ENCODE data around the gene STAG1. TPM values are rescaled to one million over a fixed set of nuclear protein-coding genes. Genes with fewer than 3 reads are reported as not detected.
"Not testable (repeated sequence)": the region's sequence is repeated elsewhere in the genome, so short reads cannot be mapped to it uniquely, and the experiment has no call there.

The STAG1 gene
- polyA plus RNA-seq, 1 experiment = 30.1 TPM

- Histone ChIP-seq H3K4me3 (ENCODE audit: low read depth, low read length) (no peak overlapping the region), H3K27me3 (ENCODE audit: control insufficient read depth, insufficient read depth, low read length) (no peaks in the 10 kb centered on the region), H3K9me3 (ENCODE audit: control insufficient read depth, insufficient read depth, low read length) (no peaks in the 10 kb centered on the region; the same call in 1 of the 2 replicates), H3K27ac (ENCODE audit: low read depth, low read length) (no peak overlapping the region)
- CTCF ChIA-PET = interaction anchor here (1.0 to 1.8 kb wide), 4 partner anchors 9 to 303 kb away, joined by 3 to 9 read pairs (median 4); partner anchors contain the start of gene STAG1
- no peak for DNase-seq (ENCODE audit: low read depth, low spot score)
- no peak for TF ChIP-seq CTCF (IDR thresholded peaks at IDR 0.05; ENCODE audit: low read depth, low read length)
- POLR2A ChIA-PET = no interaction called here
These were observed 40.9 kb downstream of the STAG1 start for GRCh38 chr3:136711277-136711676.

- CTCF ChIA-PET = not testable (repeated sequence)
These were observed 42.4 kb downstream of the STAG1 start for GRCh38 chr3:136709775-136710174.

GRCh38 chr3:136708333-136708985, 43.7 kb downstream of the STAG1 start:
- TF ChIP-seq CTCF (IDR thresholded peaks at IDR 0.05; ENCODE audit: low read depth, low read length) = no peak
- ChIA-PET POLR2A (interaction anchor here (0.6 kb wide), 1 partner anchor 27 kb away, joined by 4 read pairs; no protein-coding TSS in a partner anchor), CTCF (interaction anchor here (0.7 kb wide), 1 partner anchor 634 kb away, joined by 3 read pairs; no protein-coding TSS in a partner anchor)
- no peak for DNase-seq (ENCODE audit: low read depth, low spot score)
- H3K27me3 ChIP-seq (ENCODE audit: control insufficient read depth, insufficient read depth, low read length) = no peaks in the 10 kb centered on the region
- no peak overlapping the region for H3K4me3 ChIP-seq (ENCODE audit: low read depth, low read length)
- no peak overlapping the region for H3K27ac ChIP-seq (ENCODE audit: low read depth, low read length)
- no peaks in the 10 kb centered on the region for H3K9me3 ChIP-seq (ENCODE audit: control insufficient read depth, insufficient read depth, low read length)

More at GRCh38 chr3:136709775-136710174, 42.4 kb downstream of the STAG1 start:
- POLR2A ChIA-PET = interaction anchor here (0.7 kb wide), 1 partner anchor 253 kb away, joined by 3 read pairs; no protein-coding TSS in a partner anchor
- H3K27me3 ChIP-seq (ENCODE audit: control insufficient read depth, insufficient read depth, low read length); DNase-seq (ENCODE audit: low read depth, low spot score); H3K9me3 ChIP-seq (ENCODE audit: control insufficient read depth, insufficient read depth, low read length); H3K4me3 ChIP-seq (ENCODE audit: low read depth, low read length); H3K27ac ChIP-seq (ENCODE audit: low read depth, low read length): not testable (repeated sequence)

GRCh38 chr3:136703429-136703828, 48.7 kb downstream of the STAG1 start:
- CTCF ChIA-PET = interaction anchor here (0.6 to 1.5 kb wide), 2 partner anchors 49 to 312 kb away, joined by 4 to 5 read pairs; partner anchors contain the start of gene STAG1
- POLR2A ChIA-PET = no interaction called here

GRCh38 chr3:136699271-136699828, 52.8 kb downstream of the STAG1 start:
- Histone ChIP-seq H3K27ac (ENCODE audit: low read depth, low read length) (no peak overlapping the region), H3K9me3 (ENCODE audit: control insufficient read depth, insufficient read depth, low read length) (no peaks in the 10 kb centered on the region; the same call in 1 of the 2 replicates), H3K27me3 (ENCODE audit: control insufficient read depth, insufficient read depth, low read length) (no peaks in the 10 kb centered on the region), H3K4me3 (ENCODE audit: low read depth, low read length) (no peak overlapping the region)
- POLR2A ChIA-PET = interaction anchor here (0.6 to 0.7 kb wide), 2 partner anchors 53 to 83 kb away, joined by 3 to 5 read pairs; partner anchors contain the start of gene STAG1
- no peak for TF ChIP-seq CTCF (IDR thresholded peaks at IDR 0.05; ENCODE audit: low read depth, low read length)
- DNase-seq (ENCODE audit: low read depth, low spot score) = no peak
- CTCF ChIA-PET = no interaction called here

More at GRCh38 chr3:136703429-136703828, 48.7 kb downstream of the STAG1 start:
- H3K27me3 ChIP-seq (ENCODE audit: control insufficient read depth, insufficient read depth, low read length) = no peaks in the 10 kb centered on the region
- DNase-seq (ENCODE audit: low read depth, low spot score) = no peak
- TF ChIP-seq CTCF (IDR thresholded peaks at IDR 0.05; ENCODE audit: low read depth, low read length) = no peak
- no peak overlapping the region for H3K4me3 ChIP-seq (ENCODE audit: low read depth, low read length)
- no peak overlapping the region for H3K27ac ChIP-seq (ENCODE audit: low read depth, low read length)
- H3K9me3 ChIP-seq (ENCODE audit: control insufficient read depth, insufficient read depth, low read length) = no peaks in the 10 kb centered on the region; the same call in 1 of the 2 replicates

Data from AG04450 (cell line).